GM06990 (cell line): ENCODE data around the gene ZBED1.

Experiments used
- DNase-seq: peaks from one replicate; pipeline ENCODE4 v3.0.0-alpha.2; 2011; ENCODE audit not compliant: insufficient read length; ENCODE audit errors: extremely low read depth
- H3K27me3 ChIP-seq: replicated peaks from 2 replicates; pipeline ENCODE4 v1.6.0; 2011; ENCODE audit warnings: low read length; ENCODE audit not compliant: control insufficient read depth, insufficient read depth
- H3K36me3 ChIP-seq: 2 replicates; pipeline ENCODE4 v1.5.1; 2011; ENCODE audit warnings: low read length; ENCODE audit not compliant: control insufficient read depth, insufficient read depth
- H3K4me3 ChIP-seq: replicated peaks from 2 replicates; pipeline ENCODE4 v1.5.1; 2011; ENCODE audit warnings: low read depth, mild to moderate bottlenecking, control low read depth, low read length
- CTCF ChIP-seq: IDR thresholded peaks from 2 replicates; pipeline ENCODE4 v1.5.1; 2011; ENCODE audit warnings: low read length, control low read depth, mild to moderate bottlenecking, inconsistent platforms; ENCODE audit not compliant: insufficient read depth, poor library complexity, severe bottlenecking

Gene ZBED1

DNA sequence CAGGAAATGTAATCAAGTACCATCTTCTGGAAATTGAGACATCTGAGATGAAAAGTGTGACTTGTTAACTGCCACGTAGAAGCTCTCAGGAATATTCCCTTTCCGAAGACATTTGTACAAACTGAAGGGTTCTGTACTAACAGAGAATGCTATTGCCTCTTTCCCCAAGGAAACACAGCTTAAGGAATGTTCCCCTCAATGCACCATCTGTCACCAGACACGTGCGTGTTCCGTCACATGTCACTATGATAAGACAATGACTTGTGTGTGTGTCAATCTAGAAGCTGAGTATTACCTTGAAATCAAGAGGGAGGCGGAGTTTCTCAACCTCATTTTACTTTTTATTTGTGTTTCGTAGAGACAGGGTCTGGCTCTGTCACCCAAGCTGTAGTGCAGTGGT lies 58.1 kb downstream of the ZBED1 start:
- Histone ChIP-seq H3K36me3 (no peaks in the 10 kb centered on the region), H3K4me3 (no peak overlapping the region), H3K27me3 (no peaks in the 10 kb centered on the region; the same call in 1 of the 2 replicates)
- no peak for TF ChIP-seq CTCF
- no peak for DNase-seq

DNA sequence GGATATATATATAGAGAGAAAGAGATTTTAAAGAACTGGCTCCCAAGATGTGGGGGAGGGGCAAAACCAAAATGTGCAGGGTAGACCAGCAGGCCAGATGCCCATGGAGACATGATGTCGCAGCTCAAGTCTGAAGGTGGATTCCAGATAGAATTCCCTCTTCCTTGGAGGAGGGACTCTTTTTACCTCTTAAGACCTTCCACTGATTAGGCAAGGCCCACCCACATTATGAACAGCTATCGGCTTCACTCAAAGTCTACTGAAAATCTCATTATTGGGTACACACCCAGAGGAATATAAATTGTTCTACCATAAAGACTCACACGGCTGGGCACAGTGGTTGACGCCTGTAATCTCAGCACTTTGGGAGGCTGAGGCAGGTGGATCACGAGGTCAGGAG lies 59.3 kb downstream of the ZBED1 start:
- TF ChIP-seq CTCF: no peak
- no peak for DNase-seq
- no peaks in the 10 kb centered on the region; the same call in 1 of the 2 replicates for H3K27me3 ChIP-seq
- no peaks in the 10 kb centered on the region for H3K36me3 ChIP-seq
- H3K4me3 ChIP-seq: no peak overlapping the region

DNA sequence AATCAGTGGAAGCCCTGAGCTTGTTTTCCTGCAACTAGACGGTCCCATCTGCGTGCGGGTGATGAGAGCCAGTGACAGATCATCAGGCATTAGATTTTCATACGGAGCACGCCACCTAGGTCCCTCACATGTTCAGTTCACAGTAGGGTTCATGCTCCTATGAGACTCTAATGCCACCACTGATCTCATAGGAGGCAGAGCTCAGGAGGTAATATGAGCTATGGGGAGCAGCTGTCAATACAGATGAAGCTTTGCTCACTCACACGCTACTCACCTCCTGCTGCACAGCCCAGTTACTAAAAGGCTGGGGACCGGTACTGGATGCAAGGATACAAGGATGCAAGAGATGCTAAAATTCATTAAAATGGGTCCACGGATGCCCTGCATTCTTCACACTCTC lies 61.2 kb downstream of the ZBED1 start:
- no peaks in the 10 kb centered on the region; the same call in 1 of the 2 replicates for H3K27me3 ChIP-seq
- H3K36me3 ChIP-seq: no peaks in the 10 kb centered on the region
- DNase-seq: no peak
- TF ChIP-seq CTCF: no peak
- H3K4me3 ChIP-seq: no peak overlapping the region
